H1 (cell line): ENCODE data around the gene MYL2. TPM values are rescaled to one million over a fixed set of nuclear protein-coding genes. Genes with fewer than 3 reads are reported as not detected.

Experiments
- CTCF ChIA-PET: fragments of 300-600 bp; sonication (Branson Sonifier 250); formaldehyde crosslinking; loops from one replicate; lab custom pipeline; 2021; ENCODE audit not compliant: partially characterized antibody; lab: Charles Lee
- POLR2A ChIA-PET: fragments of 300-600 bp; sonication (Branson Sonifier 250); formaldehyde crosslinking; loops from one replicate; lab custom pipeline; 2021; ENCODE audit warnings: inconsistent platforms; ENCODE audit not compliant: partially characterized antibody; lab: Charles Lee
- DNase-seq, 2 experiments: peaks; one replicate each; pipeline versions ENCODE4 v3.0.0 to v3.0.0-alpha.2; 2010 to 2022; ENCODE audit warnings: low spot score in 2 of 2, low read depth in 1 of 2, mixed read lengths in 1 of 2
- FAIRE-seq: peaks from 2 replicates; lab custom pipeline; 2011; peaks lifted over from hg19 to GRCh38; lab: Jason Lieb, UNC
- H2AFZ ChIP-seq: 2 replicates; pipeline ENCODE4 v1.8.1; 2012; ENCODE audit warnings: low read length, inconsistent platforms
- H2AK5ac ChIP-seq: 2 replicates; pipeline ENCODE4 v1.6.1; 2013; ENCODE audit warnings: low read depth, low read length
- H2BK120ac ChIP-seq: replicated peaks from 2 replicates; pipeline ENCODE3; 2013; ENCODE audit warnings: low read depth, low read length, inconsistent platforms
- H2BK12ac ChIP-seq: 2 replicates; pipeline ENCODE4 v1.6.1; 2013; ENCODE audit warnings: low read depth, low read length
- H2BK15ac ChIP-seq: 2 replicates; pipeline ENCODE4 v1.6.1; 2013; ENCODE audit warnings: low read length
- H2BK20ac ChIP-seq: 2 replicates; pipeline ENCODE4 v1.6.1; 2013; ENCODE audit warnings: low read length
- H2BK5ac ChIP-seq: 2 replicates; pipeline ENCODE4 v1.6.1; 2013; ENCODE audit warnings: low read depth, low read length
- H3K14ac ChIP-seq: 2 replicates; pipeline ENCODE4 v1.6.1; 2013; ENCODE audit warnings: inconsistent platforms; ENCODE audit not compliant: insufficient read length
- H3K18ac ChIP-seq: 2 replicates; pipeline ENCODE4 v1.6.1; 2013; ENCODE audit warnings: low read length; ENCODE audit errors: extremely low read depth
- H3K23ac ChIP-seq: 2 replicates; pipeline ENCODE4 v1.6.1; 2013; ENCODE audit warnings: inconsistent platforms; ENCODE audit not compliant: insufficient read length
- H3K23me2 ChIP-seq: 2 replicates; pipeline ENCODE4 v1.6.1; 2013; ENCODE audit warnings: low read depth, low read length
- H3K27ac ChIP-seq: 2 replicates; pipeline ENCODE4 v1.6.1; 2011; ENCODE audit warnings: low read depth, low read length, inconsistent platforms
- H3K27me3 ChIP-seq, 4 experiments: replicated peaks in 1 of 4; 1 replicate in 1 of 4; 2 replicates in 3 of 4; pipeline versions ENCODE4 v1.6.1 to v1.8.1; 2011 to 2013; ENCODE audit warnings: low read length in 3 of 4, mild to moderate bottlenecking in 3 of 4, inconsistent platforms in 2 of 4, mixed read lengths in 2 of 4, moderate library complexity in 1 of 4; ENCODE audit not compliant: control insufficient read depth in 3 of 4, insufficient read depth in 3 of 4; ENCODE audit errors: extremely low read depth in 1 of 4
- H3K36me3 ChIP-seq, 4 experiments: 2 replicates each; pipeline versions ENCODE4 v1.6.1 to v1.8.1; 2011 to 2013; ENCODE audit warnings: mild to moderate bottlenecking in 4 of 4, low read length in 3 of 4, moderate library complexity in 2 of 4, control low read depth in 1 of 4, inconsistent platforms in 1 of 4; ENCODE audit not compliant: insufficient read depth in 4 of 4, control insufficient read depth in 2 of 4
- H3K4ac ChIP-seq: replicated peaks from 2 replicates; pipeline ENCODE3; 2013; ENCODE audit warnings: low read length, low read depth, mixed read lengths, inconsistent platforms; ENCODE audit not compliant: insufficient read length
- H3K4me1 ChIP-seq, 4 experiments: replicated peaks in 1 of 4; 1 replicate in 1 of 4; 2 replicates in 3 of 4; pipeline versions ENCODE4 v1.6.1 to v1.8.1; 2011 to 2013; ENCODE audit warnings: low read length in 3 of 4, inconsistent platforms in 2 of 4, mixed read lengths in 1 of 4; ENCODE audit not compliant: insufficient read depth in 4 of 4, control insufficient read depth in 3 of 4
- H3K4me2 ChIP-seq, 2 experiments: 2 replicates each; pipeline versions ENCODE4 v1.6.1 to v1.8.1; 2011 to 2013; ENCODE audit warnings: low read depth in 2 of 2, low read length in 2 of 2, control low read depth in 1 of 2, inconsistent platforms in 1 of 2, mild to moderate bottlenecking in 1 of 2; ENCODE audit not compliant: insufficient read depth in 1 of 2
- H3K4me3 ChIP-seq, 4 experiments: fragments of 200-600, 300-600 bp in 1 of 4; sonication (generic), shearing (Covaris generic), sonication (Bioruptor Twin) in 1 of 4; 2 replicates each; pipeline versions ENCODE4 v1.5.1 to v1.8.1; 2011 to 2016; ENCODE audit warnings: low read length in 4 of 4, low read depth in 3 of 4, control low read depth in 2 of 4, inconsistent platforms in 2 of 4, mild to moderate bottlenecking in 2 of 4, mixed read lengths in 1 of 4, moderate library complexity in 1 of 4; ENCODE audit not compliant: insufficient read depth in 2 of 4; ENCODE audit errors: extremely low read depth in 1 of 4
- H3K56ac ChIP-seq: replicated peaks from 2 replicates; pipeline ENCODE3; 2013; ENCODE audit warnings: low read depth, mild to moderate bottlenecking, mixed read lengths, low read length, inconsistent platforms; ENCODE audit not compliant: insufficient read length
- H3K79me1 ChIP-seq: 2 replicates; pipeline ENCODE4 v1.6.1; 2013; ENCODE audit warnings: low read depth, low read length, control low read depth
- H3K79me2 ChIP-seq, 2 experiments: 2 replicates each; pipeline versions ENCODE4 v1.6.1 to v1.8.1; 2012 to 2013; ENCODE audit warnings: low read length in 2 of 2, mild to moderate bottlenecking in 2 of 2, inconsistent platforms in 1 of 2; ENCODE audit not compliant: insufficient read depth in 2 of 2, control insufficient read depth in 1 of 2
- H3K9ac ChIP-seq, 4 experiments: replicated peaks in 1 of 4; 1 replicate in 1 of 4; 2 replicates in 3 of 4; pipeline versions ENCODE4 v1.6.1 to v1.8.1; 2011 to 2013; ENCODE audit warnings: low read depth in 3 of 4, low read length in 3 of 4, control low read depth in 2 of 4, mild to moderate bottlenecking in 2 of 4, moderate library complexity in 2 of 4, inconsistent platforms in 1 of 4; ENCODE audit errors: extremely low read depth in 1 of 4
- H3K9me3 ChIP-seq, 2 experiments: 2 replicates each; pipeline versions ENCODE4 v1.6.1 to v1.8.1; 2012 to 2013; ENCODE audit warnings: mild to moderate bottlenecking in 2 of 2, moderate library complexity in 2 of 2, control low read depth in 1 of 2, inconsistent platforms in 1 of 2, low read depth in 1 of 2, low read length in 1 of 2, mixed read lengths in 1 of 2; ENCODE audit not compliant: insufficient read depth in 2 of 2
- H4K20me1 ChIP-seq, 2 experiments: replicated peaks in 1 of 2; 2 replicates each; pipeline versions ENCODE3 to v1.8.1; 2011 to 2013; ENCODE audit warnings: inconsistent platforms in 2 of 2, low read length in 2 of 2, mild to moderate bottlenecking in 1 of 2; ENCODE audit not compliant: insufficient read depth in 2 of 2, control insufficient read depth in 1 of 2
- H4K5ac ChIP-seq: 2 replicates; pipeline ENCODE4 v1.6.1; 2013; ENCODE audit warnings: low read length, low read depth, mixed read lengths, inconsistent platforms; ENCODE audit not compliant: insufficient read length
- H4K8ac ChIP-seq: 2 replicates; pipeline ENCODE4 v1.8.0; 2013; ENCODE audit warnings: mild to moderate bottlenecking, moderate library complexity, low read length, inconsistent platforms; ENCODE audit not compliant: insufficient read depth; ENCODE audit errors: extremely low read depth
- H4K91ac ChIP-seq: replicated peaks from 2 replicates; pipeline ENCODE3; 2013; ENCODE audit warnings: low read length, mixed read lengths, inconsistent platforms; ENCODE audit not compliant: insufficient read length
- CREB1 ChIP-seq: IDR thresholded peaks from 2 replicates; pipeline ENCODE4 v1.6.1; 2012; ENCODE audit warnings: inconsistent platforms
- HDAC2 ChIP-seq, 2 experiments: fragments of 300-600 bp in 1 of 2; sonication (generic) in 1 of 2; IDR thresholded peaks; 2 replicates each; pipeline ENCODE4 v1.6.1; 2011 to 2012; ENCODE audit warnings: low read depth in 2 of 2, low read length in 2 of 2, mild to moderate bottlenecking in 2 of 2, moderate library complexity in 2 of 2, borderline replicate concordance in 1 of 2, inconsistent platforms in 1 of 2
- JUN ChIP-seq: IDR thresholded peaks from 2 replicates; pipeline ENCODE4 v1.6.1; 2011; ENCODE audit warnings: low read depth, mild to moderate bottlenecking, improper control_type of control experiment, low read length
- RXRA ChIP-seq: IDR thresholded peaks from 2 replicates; pipeline ENCODE4 v1.6.1; 2011; ENCODE audit warnings: low read depth, mild to moderate bottlenecking, low read length, moderate library complexity; ENCODE audit not compliant: insufficient read depth
- SP1 ChIP-seq: IDR thresholded peaks from 2 replicates; pipeline ENCODE4 v1.6.1; 2011; ENCODE audit warnings: low read depth, low read length
- SP2 ChIP-seq: IDR thresholded peaks from 2 replicates; pipeline ENCODE4 v1.6.1; 2012; ENCODE audit warnings: mild to moderate bottlenecking, low read length, inconsistent platforms
- SRF ChIP-seq: IDR thresholded peaks from 2 replicates; pipeline ENCODE4 v1.6.1; 2011; ENCODE audit warnings: mild to moderate bottlenecking, low read depth, low read length, moderate library complexity
- SUZ12 ChIP-seq: fragments of 200-600 bp; sonication (generic); IDR thresholded peaks from 2 replicates; pipeline ENCODE4 v1.6.1; 2012; ENCODE audit warnings: mild to moderate bottlenecking, inconsistent platforms, low read length, moderate library complexity, mixed read lengths
- WGBS, 2 experiments: shearing (Covaris generic) in 1 of 2; methylation state at CpG; one replicate each; pipeline versions ENCODE4 v1.1.6 to v1.1.7; 2013 to 2015; ENCODE audit warnings: low lambda C conversion rate in 2 of 2, mixed read lengths in 2 of 2, inconsistent platforms in 1 of 2, low coverage in 1 of 2, missing lambda C conversion rate in 1 of 2; ENCODE audit not compliant: insufficient replicate concordance in 2 of 2, insufficient coverage in 1 of 2, insufficient read length in 1 of 2; ENCODE audit errors: extremely low coverage in 1 of 2, missing lambda C conversion rate in 1 of 2; 5-methylcytosine and 5-hydroxymethylcytosine counted together
- polyA plus RNA-seq, 7 experiments: library from polyadenylated mRNA; depleted of rRNA in 3 of 7; stranded (reverse) in 5 of 7; unstranded in 2 of 7; fragments of >200 nt in 5 of 7; fragments of 200-250 nt in 2 of 7; gene quantifications; 1 replicate in 5 of 7; 2 replicates in 1 of 7; 4 replicates in 1 of 7; pipeline versions ENCODE4 v1.2.1 to v1.2.3, GENCODE V29; 2011 to 2013; ENCODE audit warnings: missing spikeins in 2 of 7, mixed read lengths in 2 of 7
- total RNA-seq: library from RNA; stranded (reverse); fragmentation: NEBNext Ultra II Directional; extraction: Animal tissue kit (Norgen Biotek cat#: 25700); gene quantifications from 2 replicates; pipeline ENCODE4 v1.2.1, GENCODE V29; 2021

MYL2 gene
- total and polyA plus RNA-seq, 2 of the 8 experiments (the other 6 are each of a cell fraction or from before 2014, with no cell fraction given) = not detected

DNA sequence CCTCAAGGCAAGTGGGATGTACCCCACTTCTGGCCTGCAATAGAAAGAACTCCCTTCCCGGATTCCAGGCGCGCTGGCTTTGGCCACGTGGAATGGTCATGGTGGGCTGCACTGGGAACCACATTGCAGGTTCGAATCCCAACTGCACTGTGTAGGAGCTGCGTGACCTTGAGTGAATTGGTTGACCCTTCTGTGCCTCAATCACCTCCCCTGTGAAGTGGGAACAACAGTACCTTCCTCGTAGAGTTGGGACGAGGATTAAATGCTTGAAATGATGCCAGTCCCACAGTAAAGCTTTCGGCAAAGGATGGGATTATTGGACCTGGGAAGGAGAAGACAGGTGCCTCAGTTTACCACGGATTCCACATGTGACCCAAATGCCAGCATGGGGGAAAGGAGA, 36.8 kb upstream of the MYL2 start:
- H4K5ac ChIP-seq = no peak overlapping the region
- TF ChIP-seq SUZ12 (no peak), SP2 (no peak), HDAC2 (IDR thresholded peaks at IDR 0.05; ENCODE audit: borderline replicate concordance in 1 of 2, low read depth in 2 of 2, low read length in 2 of 2) (no peak), SRF (no peak), RXRA (no peak), JUN (no peak), CREB1 (no peak), SP1 (no peak)
- WGBS, 2 experiments = 93% methylated on average over 10 of the region's 10 CpGs; no CpG with 5 or more reads in 1 of the 2 experiments
- no peak overlapping the region for H2AK5ac ChIP-seq
- H3K9ac ChIP-seq = no peak overlapping the region
- H3K4ac ChIP-seq = no peak overlapping the region
- POLR2A ChIA-PET = no interaction called here
- H2BK20ac ChIP-seq = no peak overlapping the region
- H3K56ac ChIP-seq = no peak overlapping the region
- no peak overlapping the region for H2BK5ac ChIP-seq
- no peaks in the 10 kb centered on the region for H3K79me1 ChIP-seq
- no peak overlapping the region for H3K23ac ChIP-seq
- H3K27ac ChIP-seq = no peak overlapping the region
- no peak overlapping the region for H3K4me2 ChIP-seq
- no peaks in the 10 kb centered on the region for H3K4me1 ChIP-seq
- H2AFZ ChIP-seq = no peak overlapping the region
- H3K4me3 ChIP-seq = no peak overlapping the region
- no peak overlapping the region for H2BK120ac ChIP-seq
- no peak overlapping the region for H3K14ac ChIP-seq
- H3K79me2 ChIP-seq = no peaks in the 10 kb centered on the region
- H3K9me3 ChIP-seq = 0 out of 4 replicates have a peak, but pooled peaks cover 0 to 2% of the 10 kb centered on the region in 2 experiments
- no peaks in the 10 kb centered on the region for H3K23me2 ChIP-seq
- no peaks in the 10 kb centered on the region for H3K36me3 ChIP-seq
- H4K20me1 ChIP-seq = no peaks in the 10 kb centered on the region
- H2BK15ac ChIP-seq = no peak overlapping the region
- FAIRE-seq = no peak
- H3K18ac ChIP-seq = no peak overlapping the region
- H4K91ac ChIP-seq = no peak overlapping the region
- no peaks in the 10 kb centered on the region for H3K27me3 ChIP-seq
- H2BK12ac ChIP-seq = no peak overlapping the region
- no peak for DNase-seq
- H4K8ac ChIP-seq = no peak overlapping the region
- CTCF ChIA-PET = interaction anchor here (0.5 to 2.0 kb wide), 3 partner anchors 12 to 359 kb away, joined by 3 to 10 read pairs (median 3); no protein-coding TSS in a partner anchor
